ENCODE data around the gene LYRM4.
"Not testable (repeated sequence)": the region's sequence is repeated elsewhere in the genome, so short reads cannot be mapped to it uniquely, and the experiment has no call there.

Gene LYRM4

GRCh38 chr6:5068153-5068751 is 192.5 kb downstream of the LYRM4 start:
- no peak for DNase-seq

- no peak for DNase-seq
These were observed 193.4 kb downstream of the LYRM4 start for GRCh38 chr6:5067305-5067704.

GRCh38 chr6:5066456-5067093 is 194.2 kb downstream of the LYRM4 start:
- DNase-seq, result no peak

GRCh38 chr6:5063617-5064016 is 197.1 kb downstream of the LYRM4 start:
- DNase-seq, result no peak

- DNase-seq, result no peak
These were observed 199.6 kb downstream of the LYRM4 start for GRCh38 chr6:5061152-5061551.

- DNase-seq, result not testable (repeated sequence)
These were observed 200.3 kb downstream of the LYRM4 start for GRCh38 chr6:5060439-5060838.

- no peak for DNase-seq
These were observed 201.5 kb downstream of the LYRM4 start for GRCh38 chr6:5059036-5059896.
